GM12873 (cell line): ENCODE data around the gene C22orf39.

Source experiments
- TF ChIP-seq, protein P1 (sequence below): IDR thresholded peaks from 2 replicates; pipeline ENCODE4 v1.5.1; 2012; ENCODE audit warnings: low read depth, mild to moderate bottlenecking, moderate library complexity, low read length, control low read depth; ENCODE audit not compliant: insufficient read depth; ENCODE audit errors: missing control alignments

C22orf39 gene

DNA sequence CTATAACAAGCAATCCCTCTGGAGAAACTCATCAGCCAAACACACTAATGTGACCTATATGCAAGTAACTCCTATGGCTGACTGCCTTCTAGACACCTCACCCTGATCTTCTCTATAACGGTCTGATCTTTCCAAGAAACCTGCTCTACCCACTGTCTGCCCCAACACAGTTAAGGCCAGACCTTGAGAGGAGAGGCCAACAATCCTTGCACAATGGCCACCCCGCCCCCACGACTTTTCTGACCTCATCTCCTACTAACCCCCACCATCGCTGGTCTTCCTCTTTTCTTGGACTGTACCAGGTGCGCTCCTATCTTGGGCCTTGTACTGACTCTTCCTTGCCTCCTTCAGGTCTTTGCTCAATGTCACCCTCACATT lies 28.4 kb downstream of the C22orf39 start:
- TF ChIP-seq, protein P1, sequence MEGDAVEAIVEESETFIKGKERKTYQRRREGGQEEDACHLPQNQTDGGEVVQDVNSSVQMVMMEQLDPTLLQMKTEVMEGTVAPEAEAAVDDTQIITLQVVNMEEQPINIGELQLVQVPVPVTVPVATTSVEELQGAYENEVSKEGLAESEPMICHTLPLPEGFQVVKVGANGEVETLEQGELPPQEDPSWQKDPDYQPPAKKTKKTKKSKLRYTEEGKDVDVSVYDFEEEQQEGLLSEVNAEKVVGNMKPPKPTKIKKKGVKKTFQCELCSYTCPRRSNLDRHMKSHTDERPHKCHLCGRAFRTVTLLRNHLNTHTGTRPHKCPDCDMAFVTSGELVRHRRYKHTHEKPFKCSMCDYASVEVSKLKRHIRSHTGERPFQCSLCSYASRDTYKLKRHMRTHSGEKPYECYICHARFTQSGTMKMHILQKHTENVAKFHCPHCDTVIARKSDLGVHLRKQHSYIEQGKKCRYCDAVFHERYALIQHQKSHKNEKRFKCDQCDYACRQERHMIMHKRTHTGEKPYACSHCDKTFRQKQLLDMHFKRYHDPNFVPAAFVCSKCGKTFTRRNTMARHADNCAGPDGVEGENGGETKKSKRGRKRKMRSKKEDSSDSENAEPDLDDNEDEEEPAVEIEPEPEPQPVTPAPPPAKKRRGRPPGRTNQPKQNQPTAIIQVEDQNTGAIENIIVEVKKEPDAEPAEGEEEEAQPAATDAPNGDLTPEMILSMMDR: no peak

DNA sequence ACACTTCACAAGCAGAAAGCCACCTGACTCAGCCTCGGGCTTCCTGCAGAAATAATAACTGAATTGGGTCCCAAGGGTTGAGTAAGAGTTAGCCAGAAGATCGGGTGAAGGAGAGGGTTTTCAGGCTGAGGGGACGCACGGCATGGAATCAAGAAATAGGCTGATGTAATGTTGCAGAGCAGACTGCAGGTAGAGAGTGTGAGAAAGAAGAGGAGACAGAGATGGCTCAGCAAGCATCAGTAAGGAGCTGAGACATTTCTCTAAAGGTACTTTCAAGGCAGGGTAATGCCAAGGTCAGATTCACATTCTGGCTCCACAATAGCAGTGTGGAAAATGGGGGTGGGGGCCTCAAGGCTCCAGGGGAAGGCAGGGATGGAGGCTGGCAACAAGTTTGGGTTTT lies 34.6 kb downstream of the C22orf39 start:
- TF ChIP-seq, protein P1: no peak

DNA sequence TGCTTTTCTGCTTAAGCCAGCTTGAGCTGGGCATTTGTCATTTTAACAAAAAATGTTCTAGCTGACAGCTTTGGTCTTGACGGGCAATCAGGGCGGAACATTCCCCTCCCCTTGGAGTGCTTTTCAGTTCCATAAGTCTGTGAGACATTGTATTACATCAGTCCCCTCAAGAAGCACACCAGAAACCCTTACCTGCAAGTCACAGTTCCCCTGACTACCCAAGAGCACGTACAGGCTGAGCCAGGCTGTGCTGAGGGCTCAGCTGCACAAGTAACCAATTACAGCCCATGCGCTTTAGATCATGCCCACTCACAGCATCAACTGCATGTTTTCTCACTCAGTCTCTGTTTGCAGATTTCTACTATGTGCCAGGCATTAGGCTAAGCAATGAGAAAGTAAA lies 35.0 kb downstream of the C22orf39 start:
- TF ChIP-seq, protein P1: no peak

DNA sequence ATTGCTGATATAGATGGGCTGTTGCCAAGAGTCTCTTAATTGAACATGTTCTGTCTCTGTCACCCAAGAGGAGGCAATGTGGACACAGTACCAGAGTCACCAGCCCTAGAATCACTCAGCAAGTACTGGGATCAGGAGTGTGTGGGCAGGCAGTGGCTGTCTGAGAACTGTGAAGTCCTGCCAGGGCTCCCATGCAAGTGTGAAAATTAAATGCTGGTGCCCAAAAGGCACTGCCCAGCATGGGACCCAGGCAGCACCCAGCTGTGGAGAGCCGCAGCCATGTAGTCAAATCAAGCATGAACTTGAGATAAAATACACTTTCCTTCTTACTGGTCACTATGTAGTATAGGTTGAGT lies 35.8 kb downstream of the C22orf39 start:
- TF ChIP-seq, protein P1: no peak

DNA sequence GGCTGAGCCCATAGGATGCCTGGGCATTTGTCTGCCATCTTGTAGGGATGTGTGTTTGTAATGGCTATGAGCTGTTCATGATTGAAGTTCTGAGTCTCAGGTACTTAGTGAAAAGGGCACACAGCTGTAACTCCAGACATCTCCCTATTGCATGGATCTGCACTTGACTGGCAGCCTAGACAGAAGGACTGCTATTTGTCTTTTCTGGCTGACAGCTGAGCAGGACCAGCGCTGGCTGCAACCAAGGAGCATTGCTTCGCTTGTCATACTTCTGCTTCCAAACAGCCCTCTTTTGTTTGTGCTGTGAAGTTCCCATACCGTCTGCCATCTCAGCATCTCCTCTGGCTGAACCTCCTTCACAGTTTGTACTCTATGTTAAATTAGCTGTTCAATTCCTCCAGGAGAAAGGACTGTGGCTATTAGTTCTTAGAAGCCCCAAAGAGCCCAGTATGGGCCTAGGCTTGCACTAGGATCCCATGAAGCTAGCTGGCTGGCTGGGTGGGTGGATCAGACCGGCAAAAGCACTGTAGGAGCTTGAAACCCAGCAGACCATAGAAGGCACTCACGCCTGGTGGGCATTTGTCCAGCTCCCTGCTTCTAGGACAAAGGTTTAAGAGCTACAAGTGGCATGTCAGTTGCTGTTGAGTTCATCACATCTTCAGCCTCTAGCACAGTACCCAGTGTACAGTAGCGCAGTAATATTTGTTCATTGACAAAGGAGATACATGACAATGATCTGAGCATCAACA lies 36.4 kb downstream of the C22orf39 start:
- TF ChIP-seq, protein P1: no peak

DNA sequence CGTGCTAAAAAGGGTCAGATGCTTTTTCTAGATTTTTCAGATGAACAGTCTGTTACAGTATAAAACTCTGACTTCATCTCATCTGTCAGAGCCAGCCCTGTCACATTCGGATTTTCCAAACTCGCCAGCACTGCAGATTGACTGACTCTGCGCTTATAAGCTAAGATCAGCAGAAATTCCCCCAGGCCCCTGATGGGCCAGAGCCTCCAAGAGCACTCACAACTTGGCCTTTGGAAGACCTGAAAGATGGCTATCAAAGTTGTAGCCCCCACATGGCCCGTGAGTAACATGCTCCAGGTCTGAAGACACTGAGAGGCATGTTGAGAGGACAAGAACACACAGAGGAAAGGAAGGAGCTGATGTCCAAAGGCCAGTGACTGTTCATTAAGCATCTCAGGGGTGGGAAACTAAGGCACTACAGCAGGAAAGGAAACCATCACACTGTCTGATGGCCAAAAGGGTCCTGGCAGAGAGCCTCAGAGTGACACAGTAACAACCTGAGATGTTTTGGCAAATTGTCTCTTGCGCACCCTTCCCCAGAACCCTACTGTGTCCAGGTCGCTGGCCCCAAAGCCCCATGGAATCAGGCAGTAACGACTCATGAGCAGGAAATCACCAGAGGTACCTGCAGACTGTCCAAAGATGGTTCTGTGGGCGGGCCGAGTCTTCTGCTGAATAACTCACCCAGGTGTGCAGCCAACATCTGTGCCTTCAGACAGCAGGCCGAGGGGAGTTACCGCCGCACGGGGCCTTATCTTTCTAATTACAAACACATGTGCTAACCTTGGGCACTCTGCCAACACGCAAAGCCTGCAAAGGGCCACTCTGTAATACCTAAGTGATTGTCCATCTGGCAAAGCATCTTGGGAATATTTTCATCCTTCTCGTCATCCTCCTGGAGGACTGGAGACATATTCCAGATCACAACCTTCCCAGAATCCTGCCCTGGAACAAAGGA lies 39.6 kb downstream of the C22orf39 start:
- TF ChIP-seq, protein P1: no peak

DNA sequence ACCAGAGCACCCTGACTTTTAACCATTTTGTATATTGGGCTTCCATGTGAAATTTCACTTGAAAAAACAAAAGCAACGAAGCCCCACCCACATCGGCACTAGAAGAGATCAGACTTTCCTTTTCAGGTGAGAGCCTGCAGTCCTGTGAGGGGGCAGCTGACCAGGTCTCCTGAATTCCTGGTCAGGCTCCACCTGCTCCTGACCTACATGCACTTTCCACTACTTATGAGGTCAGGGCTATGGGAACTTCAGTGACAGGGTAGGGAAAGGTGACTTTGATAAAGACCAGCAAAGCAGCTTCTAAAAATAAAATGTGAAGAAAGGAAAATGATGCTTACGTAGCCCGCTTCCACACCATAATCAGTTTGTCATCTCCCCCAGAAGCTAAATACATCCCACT lies 40.7 kb downstream of the C22orf39 start:
- TF ChIP-seq, protein P1: no peak
